HepG2 (cell line): ENCODE measurements around the gene TMEM273. TPM values are rescaled to one million over a fixed set of nuclear protein-coding genes. Genes with fewer than 3 reads are reported as not detected.

ENCODE experiments used
- ATAC-seq: fragments of 200-7000 bp; cut with Tn5 transposase; 3 replicates; pipeline ENCODE4 v1.9.1; 2020; ENCODE audit warnings: mild to moderate bottlenecking, moderate library complexity
- BruUV-seq: library from RNA; stranded (reverse); fragments of 400-500 nt; replicated peaks from 2 replicates; lab custom pipeline; 2021; lab: Mats Ljungman, UMichigan
- CTCF ChIA-PET: fragments of 300-600 bp; formaldehyde crosslinking; extraction: SDS; loops from one replicate; lab custom pipeline; 2021; ENCODE audit warnings: low total read pairs, inconsistent platforms, low intra/inter-chr PET ratio; lab: Yijun Ruan, JAX
- POLR2A ChIA-PET: fragments of 350-600 bp; sonication (Branson Sonifier 250); formaldehyde crosslinking; loops from one replicate; lab custom pipeline; 2020; ENCODE audit warnings: antibody characterized with exemption, inconsistent platforms; lab: Yijun Ruan, JAX
- DNase-seq: peaks from one replicate; pipeline ENCODE4 v3.0.0-alpha.2; 2015; ENCODE audit warnings: low spot score
- FAIRE-seq: peaks from 3 replicates; lab custom pipeline; 2011; peaks lifted over from hg19 to GRCh38; lab: Jason Lieb, UNC
- H2AFZ ChIP-seq: one replicate; pipeline ENCODE4 v1.6.1; 2011; ENCODE audit warnings: low read length, inconsistent platforms
- H3K27ac ChIP-seq: fragments of 300-600 bp; 3 replicates; pipeline ENCODE4 v1.8.0; 2011; ENCODE audit warnings: mixed run types, mild to moderate bottlenecking, mixed read lengths, low read length, inconsistent platforms; ENCODE audit not compliant: insufficient read depth; ENCODE audit errors: extremely low read length
- H3K27me3 ChIP-seq, 2 experiments: fragments of 200-600 bp in 1 of 2; 2 replicates in 1 of 2; 3 replicates in 1 of 2; pipeline versions ENCODE4 v1.6.0 to v1.8.0; 2011; ENCODE audit warnings: low read length in 2 of 2, mild to moderate bottlenecking in 2 of 2, moderate library complexity in 2 of 2, inconsistent platforms in 1 of 2; ENCODE audit not compliant: insufficient read depth in 2 of 2, control insufficient read depth in 1 of 2
- H3K36me3 ChIP-seq, 2 experiments: fragments of 200-600 bp in 1 of 2; replicated peaks in 1 of 2; 2 replicates in 1 of 2; 3 replicates in 1 of 2; pipeline versions ENCODE4 v1.5.1 to v1.8.0; 2011; ENCODE audit warnings: low read length in 2 of 2, inconsistent platforms in 1 of 2; ENCODE audit not compliant: insufficient read depth in 2 of 2, control insufficient read depth in 1 of 2
- H3K4me1 ChIP-seq: 2 replicates; pipeline ENCODE4 v1.5.1; 2012; ENCODE audit warnings: low read length, inconsistent platforms; ENCODE audit not compliant: insufficient read depth
- H3K4me2 ChIP-seq: 2 replicates; pipeline ENCODE4 v1.6.0; 2011; ENCODE audit warnings: low read depth, low read length, inconsistent platforms
- H3K4me3 ChIP-seq, 3 experiments: fragments of 200-600 bp in 1 of 3; sonication (generic), shearing (Covaris generic) in 1 of 3; replicated peaks in 1 of 3; 2 replicates each; pipeline ENCODE4 v1.5.1; 2011 to 2016; ENCODE audit warnings: low read length in 3 of 3, inconsistent platforms in 2 of 3, low read depth in 2 of 3, mild to moderate bottlenecking in 2 of 3, control low read depth in 1 of 3, mixed read lengths in 1 of 3; ENCODE audit not compliant: insufficient read depth in 1 of 3
- H3K79me2 ChIP-seq: one replicate; pipeline ENCODE4 v1.6.1; 2011; ENCODE audit warnings: low read length, inconsistent platforms; ENCODE audit not compliant: insufficient read depth
- H3K9ac ChIP-seq: 2 replicates; pipeline ENCODE4 v1.6.0; 2011; ENCODE audit warnings: mild to moderate bottlenecking, low read depth, low read length, inconsistent platforms; ENCODE audit not compliant: insufficient read depth
- H3K9me3 ChIP-seq: 2 replicates; pipeline ENCODE4 v1.5.1; 2012; ENCODE audit warnings: mild to moderate bottlenecking, low read length
- H4K20me1 ChIP-seq: 2 replicates; pipeline ENCODE4 v1.6.0; 2011; ENCODE audit warnings: inconsistent platforms, mild to moderate bottlenecking, low read length, moderate library complexity; ENCODE audit not compliant: insufficient read depth
- ATAD3A ChIP-seq: sonication (generic); formaldehyde crosslinking; IDR thresholded peaks from 2 replicates; pipeline ENCODE4 v1.4.0; 2020; ENCODE audit warnings: missing genetic modification reagents
- ATF1 ChIP-seq: IDR thresholded peaks from 2 replicates; pipeline ENCODE4 v1.6.1; 2016; ENCODE audit warnings: mild to moderate bottlenecking, control low read depth
- HNRNPLL ChIP-seq: fragments of 200-400 bp; formaldehyde crosslinking; IDR thresholded peaks from 2 replicates; pipeline ENCODE4 v1.6.1; 2017; ENCODE audit warnings: mild to moderate bottlenecking, low read depth, low read length; ENCODE audit not compliant: poor library complexity, severe bottlenecking
- MTF2 ChIP-seq: sonication (generic); formaldehyde crosslinking; IDR thresholded peaks from 2 replicates; pipeline ENCODE4 v1.5.0; 2020; ENCODE audit warnings: missing genetic modification reagents, borderline replicate concordance
- SNRNP70 ChIP-seq: fragments of 200-400 bp; formaldehyde crosslinking; IDR thresholded peaks from 2 replicates; pipeline ENCODE4 v1.6.1; 2017; ENCODE audit warnings: mild to moderate bottlenecking, low read depth, low read length, moderate library complexity
- ZNF331 ChIP-seq: sonication (generic); formaldehyde crosslinking; IDR thresholded peaks from 2 replicates; pipeline ENCODE4 v1.4.0; 2020; ENCODE audit warnings: missing genetic modification reagents
- WGBS: methylation state at CpG from one replicate; pipeline ENCODE4 v1.1.6; 2017; ENCODE audit warnings: low lambda C conversion rate; 5-methylcytosine and 5-hydroxymethylcytosine counted together
- in situ Hi-C: cut with HindIII; loops from 2 replicates; pipeline ENCODE4 v1.10.0; 2017; ENCODE audit warnings: low pct_unique_long_range_greater_than_20kb; ENCODE audit not compliant: extremely low pct_ligation_motif_present
- intact Hi-C: fragments of 100-400 bp; cut with micrococcal nuclease; formaldehyde crosslinking; loops from one replicate; pipeline ENCODE4 v1.10.0; 2022; ENCODE audit not compliant: unreplicated experiment
- polyA plus RNA-seq, 8 experiments: library from polyadenylated mRNA; depleted of rRNA in 3 of 8; stranded (reverse) in 7 of 8; unstranded in 1 of 8; fragments of >200 nt; fragmentation: Illumina TruSeq in 4 of 8; extraction: Trizol in 4 of 8; gene quantifications; 2 replicates each; pipeline versions ENCODE4 v1.2.1 to v1.2.3, GENCODE V29; 2011 to 2016; ENCODE audit warnings: low read depth in 4 of 8, missing spikeins in 1 of 8, mixed read lengths in 1 of 8; ENCODE audit not compliant: insufficient read depth in 1 of 8
- total RNA-seq, 5 experiments: library from RNA; depleted of rRNA; stranded (reverse); fragments of >200 nt; fragmentation: Illumina TruSeq; extraction: Trizol; gene quantifications; 2 replicates each; pipeline ENCODE4 v1.2.3, GENCODE V29; 2016; ENCODE audit warnings: low read depth in 1 of 5
- TF ChIP-seq, protein P1 (sequence below): sonication (generic); formaldehyde crosslinking; IDR thresholded peaks from 2 replicates; pipeline ENCODE4 v1.8.1; 2023; ENCODE audit warnings: mild to moderate bottlenecking, missing genetic modification reagents
- TF ChIP-seq, protein P2 (sequence below): IDR thresholded peaks from 2 replicates; pipeline ENCODE4 v1.6.1; 2016; ENCODE audit warnings: control low read depth
- TF ChIP-seq, protein P3 (sequence below): sonication (generic); formaldehyde crosslinking; IDR thresholded peaks from 2 replicates; pipeline ENCODE4 v1.5.0; 2020; ENCODE audit warnings: missing genetic modification reagents

TMEM273 gene
- total and polyA plus RNA-seq, 2 of the 13 experiments (the other 11 are each of a cell fraction or from before 2014, with no cell fraction given), result not detected

DNA sequence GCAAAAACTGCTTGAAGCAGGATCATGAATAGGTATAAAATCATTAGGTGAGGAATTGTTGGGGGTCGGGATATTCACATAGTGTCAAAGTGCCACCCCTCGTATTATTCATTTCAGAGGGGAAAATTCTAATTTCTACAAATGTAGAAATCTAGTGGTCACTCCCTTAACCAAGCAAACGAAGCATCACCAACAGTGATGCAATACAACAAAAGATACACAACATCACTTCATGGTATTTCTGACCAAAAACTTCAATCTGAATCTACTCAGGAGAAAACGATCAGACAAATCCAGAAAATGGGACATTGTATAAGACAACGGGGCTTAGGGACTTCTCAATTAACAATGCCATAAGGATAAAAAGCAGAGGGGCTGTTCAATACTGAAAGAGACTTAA, 28.1 kb downstream of the TMEM273 start:
- FAIRE-seq (no peak), DNase-seq (no peak), ATAC-seq (no peak)
- H3K79me2 ChIP-seq, result no peaks in the 10 kb centered on the region
- no peaks in the 10 kb centered on the region; a peak in 1 of 5 replicates for H3K27me3 ChIP-seq
- no peak overlapping the region for H2AFZ ChIP-seq
- no peak overlapping the region for H3K4me3 ChIP-seq
- in situ Hi-C loops (loop anchor here (10.0 kb wide), 2 partner anchors 275 to 505 kb away; no protein-coding TSS in a partner anchor), intact Hi-C loops (no loop called here)
- H3K9ac ChIP-seq, result no peak overlapping the region
- no peaks in the 10 kb centered on the region for H3K9me3 ChIP-seq
- no peaks in the 10 kb centered on the region for H4K20me1 ChIP-seq
- TF ChIP-seq HNRNPLL (no peak), ZNF331 (CRISPR knock-in tag) (no peak), MTF2 (CRISPR knock-in tag) (no peak), SNRNP70 (no peak), ATF1 (no peak), ATAD3A (no peak)
- TF ChIP-seq, protein P1, sequence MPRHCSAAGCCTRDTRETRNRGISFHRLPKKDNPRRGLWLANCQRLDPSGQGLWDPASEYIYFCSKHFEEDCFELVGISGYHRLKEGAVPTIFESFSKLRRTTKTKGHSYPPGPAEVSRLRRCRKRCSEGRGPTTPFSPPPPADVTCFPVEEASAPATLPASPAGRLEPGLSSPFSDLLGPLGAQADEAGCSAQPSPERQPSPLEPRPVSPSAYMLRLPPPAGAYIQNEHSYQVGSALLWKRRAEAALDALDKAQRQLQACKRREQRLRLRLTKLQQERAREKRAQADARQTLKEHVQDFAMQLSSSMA (CRISPR knock-in tag), result no peak
- TF ChIP-seq, protein P2, sequence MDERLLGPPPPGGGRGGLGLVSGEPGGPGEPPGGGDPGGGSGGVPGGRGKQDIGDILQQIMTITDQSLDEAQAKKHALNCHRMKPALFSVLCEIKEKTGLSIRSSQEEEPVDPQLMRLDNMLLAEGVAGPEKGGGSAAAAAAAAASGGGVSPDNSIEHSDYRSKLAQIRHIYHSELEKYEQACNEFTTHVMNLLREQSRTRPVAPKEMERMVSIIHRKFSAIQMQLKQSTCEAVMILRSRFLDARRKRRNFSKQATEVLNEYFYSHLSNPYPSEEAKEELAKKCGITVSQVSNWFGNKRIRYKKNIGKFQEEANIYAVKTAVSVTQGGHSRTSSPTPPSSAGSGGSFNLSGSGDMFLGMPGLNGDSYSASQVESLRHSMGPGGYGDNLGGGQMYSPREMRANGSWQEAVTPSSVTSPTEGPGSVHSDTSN, result no peak
- TF ChIP-seq, protein P3, sequence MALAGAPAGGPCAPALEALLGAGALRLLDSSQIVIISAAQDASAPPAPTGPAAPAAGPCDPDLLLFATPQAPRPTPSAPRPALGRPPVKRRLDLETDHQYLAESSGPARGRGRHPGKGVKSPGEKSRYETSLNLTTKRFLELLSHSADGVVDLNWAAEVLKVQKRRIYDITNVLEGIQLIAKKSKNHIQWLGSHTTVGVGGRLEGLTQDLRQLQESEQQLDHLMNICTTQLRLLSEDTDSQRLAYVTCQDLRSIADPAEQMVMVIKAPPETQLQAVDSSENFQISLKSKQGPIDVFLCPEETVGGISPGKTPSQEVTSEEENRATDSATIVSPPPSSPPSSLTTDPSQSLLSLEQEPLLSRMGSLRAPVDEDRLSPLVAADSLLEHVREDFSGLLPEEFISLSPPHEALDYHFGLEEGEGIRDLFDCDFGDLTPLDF (CRISPR knock-in tag), result no peak
- ChIA-PET CTCF (no interaction called here), POLR2A (no interaction called here)
- BruUV-seq, result no TSS peak
- no peaks in the 10 kb centered on the region for H3K4me1 ChIP-seq
- H3K27ac ChIP-seq, result no peak overlapping the region
- WGBS, result 6% methylated on average over 5 of the region's 5 CpGs
- H3K36me3 ChIP-seq, result no peaks in the 10 kb centered on the region
- no peak overlapping the region for H3K4me2 ChIP-seq
